ENCODE data around the gene MRPL10. TPM values are rescaled to one million over a fixed set of nuclear protein-coding genes. Genes with fewer than 3 reads are reported as not detected.
A peak's percentile ranks its signal among the peaks of the same experiment; 100 is the strongest.

MRPL10 gene
- total RNA-seq, 1 donor from 2014 or later: 49.4 TPM

DNA sequence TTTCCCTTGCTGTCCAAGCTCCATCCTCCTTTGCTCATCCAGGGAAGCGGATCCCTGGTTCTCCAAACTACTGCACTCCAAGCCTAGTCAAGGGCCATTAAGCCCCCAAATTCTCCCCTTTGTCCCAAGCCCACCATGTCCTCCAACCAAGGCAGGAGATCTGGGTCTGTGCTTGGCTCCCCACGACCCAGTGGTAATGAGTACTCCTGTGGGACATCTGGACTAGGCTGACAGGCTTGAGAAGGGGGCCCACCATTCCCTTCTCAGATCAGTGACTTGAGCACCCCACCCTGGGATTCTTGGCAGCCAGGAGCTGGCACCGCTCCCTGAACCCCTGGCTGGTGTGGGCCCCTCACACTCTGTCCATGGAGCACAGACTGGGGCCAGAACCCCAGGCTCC is 26.9 kb downstream of the MRPL10 start:
- no peak for DNase-seq (ENCODE audit: extremely low spot score, unreplicated experiment)
- no peaks in the 10 kb centered on the region for H3K4me1 Mint-ChIP-seq (ENCODE audit: unreplicated experiment)
- no peaks in the 10 kb centered on the region for H3K9me3 Mint-ChIP-seq
- TF ChIP-seq, protein P1, sequence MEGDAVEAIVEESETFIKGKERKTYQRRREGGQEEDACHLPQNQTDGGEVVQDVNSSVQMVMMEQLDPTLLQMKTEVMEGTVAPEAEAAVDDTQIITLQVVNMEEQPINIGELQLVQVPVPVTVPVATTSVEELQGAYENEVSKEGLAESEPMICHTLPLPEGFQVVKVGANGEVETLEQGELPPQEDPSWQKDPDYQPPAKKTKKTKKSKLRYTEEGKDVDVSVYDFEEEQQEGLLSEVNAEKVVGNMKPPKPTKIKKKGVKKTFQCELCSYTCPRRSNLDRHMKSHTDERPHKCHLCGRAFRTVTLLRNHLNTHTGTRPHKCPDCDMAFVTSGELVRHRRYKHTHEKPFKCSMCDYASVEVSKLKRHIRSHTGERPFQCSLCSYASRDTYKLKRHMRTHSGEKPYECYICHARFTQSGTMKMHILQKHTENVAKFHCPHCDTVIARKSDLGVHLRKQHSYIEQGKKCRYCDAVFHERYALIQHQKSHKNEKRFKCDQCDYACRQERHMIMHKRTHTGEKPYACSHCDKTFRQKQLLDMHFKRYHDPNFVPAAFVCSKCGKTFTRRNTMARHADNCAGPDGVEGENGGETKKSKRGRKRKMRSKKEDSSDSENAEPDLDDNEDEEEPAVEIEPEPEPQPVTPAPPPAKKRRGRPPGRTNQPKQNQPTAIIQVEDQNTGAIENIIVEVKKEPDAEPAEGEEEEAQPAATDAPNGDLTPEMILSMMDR (conservative IDR thresholded peaks at IDR 0.05): no peak
- no peak overlapping the region for H3K27ac Mint-ChIP-seq
- H3K36me3 Mint-ChIP-seq: no peaks in the 10 kb centered on the region
- peaks cover 34% of the 10 kb centered on the region for H3K27me3 Mint-ChIP-seq
- no peak overlapping the region for H3K4me3 Mint-ChIP-seq

DNA sequence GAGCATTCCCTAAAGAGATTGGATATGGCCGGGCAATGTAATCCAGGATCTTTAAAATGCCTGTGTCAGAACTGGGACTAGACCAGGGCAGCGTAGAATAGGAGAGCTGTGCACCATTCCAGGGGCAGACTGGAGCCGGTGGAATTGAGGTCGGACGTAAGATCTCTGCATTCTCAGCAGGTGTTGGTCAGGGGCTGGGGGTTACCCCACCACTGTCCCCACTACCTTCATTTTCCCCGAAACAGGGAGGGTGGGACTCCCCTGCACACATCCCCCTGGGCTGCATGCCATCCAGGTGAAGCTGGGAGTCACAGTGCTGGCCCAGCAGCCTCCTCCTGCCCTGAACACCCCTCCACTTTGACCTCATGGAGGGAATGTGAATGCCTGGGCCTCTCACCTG is 27.6 kb downstream of the MRPL10 start:
- TF ChIP-seq, protein P1 (conservative IDR thresholded peaks at IDR 0.05): no peak
- H3K27me3 Mint-ChIP-seq: peaks cover 34% of the 10 kb centered on the region
- no peak overlapping the region for H3K27ac Mint-ChIP-seq
- H3K4me3 Mint-ChIP-seq: no peak overlapping the region
- no peaks in the 10 kb centered on the region for H3K36me3 Mint-ChIP-seq
- H3K9me3 Mint-ChIP-seq: no peaks in the 10 kb centered on the region
- no peaks in the 10 kb centered on the region for H3K4me1 Mint-ChIP-seq (ENCODE audit: unreplicated experiment)
- no peak for DNase-seq (ENCODE audit: extremely low spot score, unreplicated experiment)

DNA sequence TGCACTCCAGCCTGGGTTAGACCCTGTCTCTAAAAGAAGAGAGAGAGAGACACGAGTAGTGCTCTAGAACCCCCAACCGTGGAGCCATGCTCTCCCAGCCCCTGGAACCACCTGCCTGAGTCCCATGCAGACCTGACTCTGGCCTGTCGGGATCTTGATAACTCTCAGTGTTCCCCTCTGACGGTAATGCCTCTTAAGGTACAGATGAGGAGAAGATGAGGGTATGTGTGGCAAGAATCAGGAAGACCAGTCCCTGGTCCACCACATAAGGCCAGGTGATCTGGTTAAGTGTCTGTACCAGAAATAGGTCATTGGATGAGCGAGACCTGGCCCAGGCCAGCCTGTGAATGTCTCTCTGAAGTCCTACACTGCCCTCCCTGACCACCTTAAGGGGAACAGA is 28.1 kb downstream of the MRPL10 start:
- TF ChIP-seq, protein P1 (conservative IDR thresholded peaks at IDR 0.05): no peak
- no peaks in the 10 kb centered on the region for H3K36me3 Mint-ChIP-seq
- no peak overlapping the region for H3K4me3 Mint-ChIP-seq
- no peaks in the 10 kb centered on the region for H3K9me3 Mint-ChIP-seq
- peaks cover 38% of the 10 kb centered on the region for H3K27me3 Mint-ChIP-seq
- DNase-seq (ENCODE audit: extremely low spot score, unreplicated experiment): no peak
- H3K4me1 Mint-ChIP-seq (ENCODE audit: unreplicated experiment): no peaks in the 10 kb centered on the region
- no peak overlapping the region for H3K27ac Mint-ChIP-seq

DNA sequence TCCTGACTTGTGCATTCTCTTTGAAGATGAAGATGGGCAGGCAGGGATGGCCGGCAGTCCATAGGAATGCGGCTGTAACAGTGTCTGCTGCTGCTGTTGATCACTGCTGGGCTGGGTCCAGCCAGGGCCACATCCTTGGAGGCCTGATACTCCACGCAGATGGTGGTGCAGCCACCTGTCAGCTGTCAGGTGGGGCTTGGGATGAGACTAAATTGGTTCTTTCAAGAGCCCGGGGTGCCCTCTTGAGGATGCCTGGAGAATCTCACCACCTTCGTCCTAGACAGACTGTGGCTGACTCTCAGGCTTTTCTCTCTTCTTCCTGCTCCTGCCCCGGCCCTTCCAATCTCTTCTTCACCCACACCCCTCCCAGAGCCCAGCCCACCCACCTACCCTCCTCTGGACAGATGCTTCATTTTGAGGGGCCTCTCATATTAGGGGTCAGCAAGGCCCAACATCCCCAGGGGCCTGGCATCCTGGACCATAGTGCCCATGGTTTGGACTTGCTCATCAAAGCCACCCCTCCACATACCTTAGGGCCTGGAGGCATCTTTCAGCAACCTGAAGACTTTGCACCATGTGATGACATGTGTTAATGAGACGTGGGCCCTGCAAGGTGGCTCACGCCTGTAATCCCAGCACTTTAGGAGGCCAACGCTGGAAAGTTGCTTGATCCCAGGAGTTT is 28.9 kb downstream of the MRPL10 start:
- no peaks in the 10 kb centered on the region for H3K9me3 Mint-ChIP-seq
- no peaks in the 10 kb centered on the region for H3K36me3 Mint-ChIP-seq
- no peak overlapping the region for H3K27ac Mint-ChIP-seq
- TF ChIP-seq, protein P1 (conservative IDR thresholded peaks at IDR 0.05): peak; percentile 72
- H3K4me3 Mint-ChIP-seq: no peak overlapping the region
- H3K27me3 Mint-ChIP-seq: peaks cover 46% of the 10 kb centered on the region
- no peaks in the 10 kb centered on the region for H3K4me1 Mint-ChIP-seq (ENCODE audit: unreplicated experiment)
- no peak for DNase-seq (ENCODE audit: extremely low spot score, unreplicated experiment)

DNA sequence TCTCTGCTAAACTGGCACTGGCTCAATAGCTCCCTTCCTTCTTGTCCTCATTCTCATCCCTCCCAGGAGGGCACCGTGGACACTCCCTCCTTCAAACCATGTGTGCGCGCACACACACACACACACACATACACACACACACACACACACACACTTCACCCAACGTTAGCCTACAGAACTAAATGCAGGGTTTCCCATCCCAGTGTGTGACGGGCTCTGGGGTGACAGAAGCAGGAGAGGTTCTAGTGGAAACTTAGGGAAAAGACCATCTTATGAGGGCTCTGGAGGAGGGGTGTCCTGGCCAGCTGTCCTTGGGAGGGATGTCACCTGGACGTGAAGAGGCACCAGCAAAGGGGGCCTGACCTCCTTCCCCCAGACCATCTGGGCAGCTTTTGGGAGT is 29.4 kb downstream of the MRPL10 start:
- DNase-seq (ENCODE audit: extremely low spot score, unreplicated experiment): no peak
- H3K4me1 Mint-ChIP-seq (ENCODE audit: unreplicated experiment): no peaks in the 10 kb centered on the region
- H3K27me3 Mint-ChIP-seq: peaks cover 48% of the 10 kb centered on the region

More for the DNA sequence above, 29.4 kb downstream of the MRPL10 start:
- H3K36me3 Mint-ChIP-seq: no peaks in the 10 kb centered on the region
- H3K4me3 Mint-ChIP-seq: no peak overlapping the region
- TF ChIP-seq, protein P1 (conservative IDR thresholded peaks at IDR 0.05): no peak
- H3K27ac Mint-ChIP-seq: no peak overlapping the region
- no peaks in the 10 kb centered on the region for H3K9me3 Mint-ChIP-seq

Data from type B pancreatic cell (in vitro differentiated cells).